ENCODE measurements around the gene ISY1.

The ISY1 gene

DNA sequence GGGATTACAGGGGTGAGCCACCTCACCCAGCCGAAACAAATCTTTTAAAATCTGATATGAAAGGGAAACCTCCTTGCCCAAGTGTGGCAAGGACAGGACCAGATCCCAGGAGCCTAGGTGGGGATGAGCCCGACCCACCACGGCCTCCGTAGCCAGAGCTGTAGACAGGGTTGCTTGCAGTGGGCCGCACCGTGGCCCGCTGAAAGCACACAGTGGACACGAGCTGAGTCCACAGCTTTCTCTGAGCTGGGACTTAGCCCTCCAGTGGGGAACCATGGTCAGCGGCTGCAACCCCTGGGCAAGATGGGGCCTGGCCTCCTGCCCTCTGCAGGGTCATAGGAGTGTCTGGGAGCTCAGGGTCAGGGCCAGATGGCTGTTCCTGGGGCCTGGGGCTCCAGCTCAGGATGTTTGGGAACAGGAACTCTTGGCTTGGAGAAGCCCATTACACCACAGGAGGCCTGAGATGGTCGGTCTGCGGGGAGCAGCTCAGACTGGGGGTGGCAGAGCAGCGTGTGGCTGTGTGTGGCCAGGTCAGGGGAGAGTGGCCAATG is 75.6 kb downstream of the ISY1 start:
- DNase-seq = no peak

DNA sequence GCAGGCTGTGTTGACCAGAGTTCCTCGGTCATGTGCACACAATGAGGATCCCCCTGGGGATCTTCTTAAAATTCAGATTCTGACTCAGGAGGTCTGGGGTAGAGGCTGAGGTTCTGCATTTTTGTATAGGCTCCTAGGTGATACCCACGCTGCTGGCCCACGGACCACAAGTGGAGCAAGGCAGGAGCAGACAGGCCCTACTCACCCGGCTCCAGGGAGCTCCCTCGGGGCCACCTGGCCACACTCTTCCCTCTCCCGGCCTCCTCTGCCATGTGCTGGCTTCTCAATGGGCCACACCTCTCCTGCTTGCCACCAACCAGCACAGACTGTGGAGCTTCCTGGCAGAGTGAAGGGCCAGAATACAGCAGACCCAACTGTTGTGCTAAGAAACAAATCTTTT is 76.4 kb downstream of the ISY1 start:
- no peak for DNase-seq

DNA sequence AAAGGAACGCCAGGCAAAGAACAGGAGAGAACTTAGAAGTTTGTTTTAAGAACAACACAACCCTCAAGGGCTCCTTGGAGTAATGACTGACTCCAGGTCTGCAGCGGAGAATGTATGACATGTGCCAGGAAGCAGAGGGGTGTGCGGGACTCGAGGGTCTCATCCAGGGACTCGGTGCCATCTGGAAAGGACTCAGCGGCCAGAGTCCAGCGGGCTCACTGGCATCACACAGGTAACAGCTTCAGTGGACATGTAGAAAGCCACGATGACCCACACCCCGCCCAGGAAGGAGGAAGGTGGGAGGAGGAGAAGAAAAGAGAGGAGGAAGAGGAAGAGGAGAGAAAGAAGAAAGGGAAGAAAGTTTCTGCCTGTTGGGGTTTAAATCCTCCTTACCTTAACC is 78.8 kb downstream of the ISY1 start:
- DNase-seq = no peak

- no peak for DNase-seq
Observed at GRCh38 chr3:129081503-129081902, 79.4 kb downstream of the ISY1 start.

GRCh38 chr3:129078510-129078909 is 82.4 kb downstream of the ISY1 start:
- DNase-seq = no peak
